ENCODE results near the gene CERS6.

CERS6 gene

GRCh38 chr2:168667156-168667555, 211.1 kb downstream of the CERS6 start:
- H3K27ac ChIP-seq, result no peak overlapping the region
- no peak for TF ChIP-seq CTCF (conservative IDR thresholded peaks at IDR 0.05)
- no peak for TF ChIP-seq ZFX (IDR thresholded peaks at IDR 0.05)

GRCh38 chr2:168669151-168669550, 213.1 kb downstream of the CERS6 start:
- H3K27ac ChIP-seq, result no peak overlapping the region
- TF ChIP-seq ZFX (IDR thresholded peaks at IDR 0.05), result no peak
- TF ChIP-seq CTCF (conservative IDR thresholded peaks at IDR 0.05), result no peak

- TF ChIP-seq CTCF (conservative IDR thresholded peaks at IDR 0.05), result no peak
- TF ChIP-seq ZFX (IDR thresholded peaks at IDR 0.05), result no peak
- H3K27ac ChIP-seq, result no peak overlapping the region
Observed at GRCh38 chr2:168670478-168670877, 214.4 kb downstream of the CERS6 start.

GRCh38 chr2:168671932-168672331, 215.9 kb downstream of the CERS6 start:
- H3K27ac ChIP-seq, result no peak overlapping the region
- TF ChIP-seq CTCF (conservative IDR thresholded peaks at IDR 0.05), result no peak
- TF ChIP-seq ZFX (IDR thresholded peaks at IDR 0.05), result no peak

- no peak overlapping the region for H3K27ac ChIP-seq
- TF ChIP-seq ZFX (IDR thresholded peaks at IDR 0.05), result no peak
- no peak for TF ChIP-seq CTCF (conservative IDR thresholded peaks at IDR 0.05)
Observed at GRCh38 chr2:168673265-168674189, 217.5 kb downstream of the CERS6 start.

- TF ChIP-seq CTCF (conservative IDR thresholded peaks at IDR 0.05) (no peak), ZFX (IDR thresholded peaks at IDR 0.05) (no peak)
- peak overlapping the region; percentile 44 for H3K27ac ChIP-seq
Observed at GRCh38 chr2:168678153-168678853, 222.2 kb downstream of the CERS6 start.

- H3K27ac ChIP-seq, result no peak overlapping the region
- no peak for TF ChIP-seq CTCF (conservative IDR thresholded peaks at IDR 0.05)
- no peak for TF ChIP-seq ZFX (IDR thresholded peaks at IDR 0.05)
Observed at GRCh38 chr2:168679081-168679480, 223.0 kb downstream of the CERS6 start.
